HG03066 (cell line): ENCODE results near the gene DYNC1I2.

ENCODE experiments used
- ATAC-seq: cut with Tn5 transposase; IDR thresholded peaks from one replicate; pipeline ENCODE4 v1.9.1; 2021; ENCODE audit warnings: low read depth; ENCODE audit not compliant: unreplicated experiment

The DYNC1I2 gene

GRCh38 chr2:171687287-171688128 is at the start of gene DYNC1I2:
TSS of gene DYNC1I2 (plus strand) at chr2:171687469. CDS start at chr2:171690156, 2,687 bp downstream.
- ATAC-seq: peak; percentile 87

- no peak for ATAC-seq
These were observed 35.4 kb upstream of the DYNC1I2 start for GRCh38 chr2:171651667-171652415.

GRCh38 chr2:171652416-171652785 is 34.9 kb upstream of the DYNC1I2 start:
- no peak for ATAC-seq

- no peak for ATAC-seq
These were observed 31.7 kb upstream of the DYNC1I2 start for GRCh38 chr2:171655586-171655985.

GRCh38 chr2:171667041-171667440 is 20.2 kb upstream of the DYNC1I2 start:
- ATAC-seq: no peak

GRCh38 chr2:171668183-171668582 is 19.1 kb upstream of the DYNC1I2 start:
- no peak for ATAC-seq

GRCh38 chr2:171669121-171669520 is 18.1 kb upstream of the DYNC1I2 start:
- ATAC-seq: no peak

GRCh38 chr2:171670655-171671054 is 16.6 kb upstream of the DYNC1I2 start:
- ATAC-seq: no peak

GRCh38 chr2:171671867-171672266 is 15.4 kb upstream of the DYNC1I2 start:
- no peak for ATAC-seq

- ATAC-seq: no peak
These were observed 13.4 kb upstream of the DYNC1I2 start for GRCh38 chr2:171673905-171674304.

- ATAC-seq: no peak
These were observed 11.4 kb upstream of the DYNC1I2 start for GRCh38 chr2:171675810-171676345.

- ATAC-seq: no peak
These were observed 8.7 kb upstream of the DYNC1I2 start for GRCh38 chr2:171678619-171679018.

- peak; percentile 16 for ATAC-seq
These were observed 828 bp downstream of the DYNC1I2 start for GRCh38 chr2:171688129-171688465.

- no peak for ATAC-seq
These were observed 5.1 kb downstream of the DYNC1I2 start for GRCh38 chr2:171692331-171692730.

- no peak for ATAC-seq
These were observed 15.7 kb downstream of the DYNC1I2 start for GRCh38 chr2:171702781-171703556.

GRCh38 chr2:171703574-171704347 is 16.5 kb downstream of the DYNC1I2 start:
- no peak for ATAC-seq

GRCh38 chr2:171706152-171706803 is 19.0 kb downstream of the DYNC1I2 start:
- ATAC-seq: no peak

GRCh38 chr2:171707752-171708151 is 20.5 kb downstream of the DYNC1I2 start:
- no peak for ATAC-seq

GRCh38 chr2:171709011-171709685 is 21.9 kb downstream of the DYNC1I2 start:
- no peak for ATAC-seq
